ENCODE data around the gene MAN1B1. TPM values are rescaled to one million over a fixed set of nuclear protein-coding genes. Genes with fewer than 3 reads are reported as not detected.

Gene MAN1B1
- polyA plus RNA-seq, 1 donor (not counting 4 experiments of a cell fraction or from before 2014, with no cell fraction given) = 34.3 TPM

- H3K9me3 ChIP-seq (ENCODE audit: control insufficient read depth, low read depth, low read length) = no peaks in the 10 kb centered on the region
- DNase-seq (ENCODE audit: low read depth, low spot score) = no peak
- dilution Hi-C loops (cut with MboI; ENCODE audit: extremely low pct_ligation_motif_present, low sequenced_read_pairs) = no loop called here
- no peaks in the 10 kb centered on the region for H3K36me3 ChIP-seq (ENCODE audit: control insufficient read depth in 2 of 2, extremely low read depth in 1 of 2, insufficient read depth in 2 of 2, low read length in 2 of 2)
- H3K4me3 ChIP-seq (ENCODE audit: control insufficient read depth in 2 of 3, extremely low read depth in 1 of 3, insufficient read depth in 2 of 3, low read depth in 1 of 3, low read length in 3 of 3) = no peak overlapping the region
- H3K27me3 ChIP-seq (ENCODE audit: control insufficient read depth, extremely low read depth, insufficient read depth, low read length) = peaks cover 6% of the 10 kb centered on the region
- H2AFZ ChIP-seq (ENCODE audit: control insufficient read depth, low read length) = no peak overlapping the region
- H3K4me1 ChIP-seq (ENCODE audit: control insufficient read depth, extremely low read depth, insufficient read depth, low read length) = no peaks in the 10 kb centered on the region
- no peak overlapping the region for H3K9ac ChIP-seq (ENCODE audit: control insufficient read depth, extremely low read depth, insufficient read depth, low read length)
- TF ChIP-seq EZH2 (IDR thresholded peaks at IDR 0.05; ENCODE audit: low read length) (no peak), CTCF (optimal IDR thresholded peaks at IDR 0.05 in 1 of 3, IDR thresholded peaks at IDR 0.05 in 1 of 3, conservative IDR thresholded peaks at IDR 0.05 in 1 of 3; ENCODE audit: extremely low read depth in 1 of 3, insufficient read depth in 2 of 3, low read length in 3 of 3) (no peak)
- no peak for FAIRE-seq
- no peak overlapping the region for H3K4me2 ChIP-seq (ENCODE audit: control insufficient read depth, extremely low read depth, insufficient read depth, low read depth, low read length)
- H3K9me1 ChIP-seq (ENCODE audit: control insufficient read depth, extremely low read depth, insufficient read depth, low read length) = no peaks in the 10 kb centered on the region
- H3K79me2 ChIP-seq (ENCODE audit: control insufficient read depth, insufficient read depth, low read length) = no peaks in the 10 kb centered on the region
- H4K20me1 ChIP-seq (ENCODE audit: control insufficient read depth, extremely low read depth, insufficient read depth, low read length) = no peaks in the 10 kb centered on the region
- no peak overlapping the region for H3K27ac ChIP-seq (ENCODE audit: control insufficient read depth, insufficient read depth, low read length)
These were observed 61.9 kb downstream of the MAN1B1 start for GRCh38 chr9:137148661-137149060.

GRCh38 chr9:137149363-137149762 lies 62.6 kb downstream of the MAN1B1 start:
- Histone ChIP-seq H3K9me1 (ENCODE audit: control insufficient read depth, extremely low read depth, insufficient read depth, low read length) (no peaks in the 10 kb centered on the region), H3K27me3 (ENCODE audit: control insufficient read depth, extremely low read depth, insufficient read depth, low read length) (peaks cover 5% of the 10 kb centered on the region), H3K27ac (ENCODE audit: control insufficient read depth, insufficient read depth, low read length) (no peak overlapping the region), H3K4me3 (ENCODE audit: control insufficient read depth in 2 of 3, extremely low read depth in 1 of 3, insufficient read depth in 2 of 3, low read depth in 1 of 3, low read length in 3 of 3) (no peak overlapping the region), H3K36me3 (ENCODE audit: control insufficient read depth in 2 of 2, extremely low read depth in 1 of 2, insufficient read depth in 2 of 2, low read length in 2 of 2) (no peaks in the 10 kb centered on the region), H2AFZ (ENCODE audit: control insufficient read depth, low read length) (no peak overlapping the region), H3K9ac (ENCODE audit: control insufficient read depth, extremely low read depth, insufficient read depth, low read length) (no peak overlapping the region), H4K20me1 (ENCODE audit: control insufficient read depth, extremely low read depth, insufficient read depth, low read length) (no peaks in the 10 kb centered on the region), H3K79me2 (ENCODE audit: control insufficient read depth, insufficient read depth, low read length) (no peaks in the 10 kb centered on the region), H3K4me1 (ENCODE audit: control insufficient read depth, extremely low read depth, insufficient read depth, low read length) (no peaks in the 10 kb centered on the region), H3K9me3 (ENCODE audit: control insufficient read depth, low read depth, low read length) (no peaks in the 10 kb centered on the region), H3K4me2 (ENCODE audit: control insufficient read depth, extremely low read depth, insufficient read depth, low read depth, low read length) (no peak overlapping the region)
- TF ChIP-seq CTCF (optimal IDR thresholded peaks at IDR 0.05 in 1 of 3, IDR thresholded peaks at IDR 0.05 in 1 of 3, conservative IDR thresholded peaks at IDR 0.05 in 1 of 3; ENCODE audit: extremely low read depth in 1 of 3, insufficient read depth in 2 of 3, low read length in 3 of 3) (no peak), EZH2 (IDR thresholded peaks at IDR 0.05; ENCODE audit: low read length) (no peak)
- dilution Hi-C loops (cut with MboI; ENCODE audit: extremely low pct_ligation_motif_present, low sequenced_read_pairs) = no loop called here
- DNase-seq (ENCODE audit: low read depth, low spot score) (no peak), FAIRE-seq (no peak)

All from keratinocyte (primary cell).